Left kidney (tissue), 2 donors: ENCODE data around the gene BEAN1. TPM values are rescaled to one million over a fixed set of nuclear protein-coding genes. Genes with fewer than 3 reads are reported as not detected.

ENCODE experiments used
- DNase-seq: peaks from one replicate; pipeline ENCODE4 v3.0.0-alpha.2; 2013
- polyA plus RNA-seq: library from polyadenylated mRNA; unstranded; fragments of 120-200 nt; gene quantifications from one replicate; pipeline ENCODE4 v1.2.1, GENCODE V29; 2013; ENCODE audit not compliant: insufficient read length

BEAN1 gene
- polyA plus RNA-seq, 1 donor = 3.3 TPM

GRCh38 chr16:66521951-66522771 lies 95.1 kb downstream of the BEAN1 start:
- DNase-seq = no peak

- no peak for DNase-seq
Observed at GRCh38 chr16:66522816-66523590, 95.9 kb downstream of the BEAN1 start.

- no peak for DNase-seq
Observed at GRCh38 chr16:66523861-66524354, 96.8 kb downstream of the BEAN1 start.

- DNase-seq = no peak
Observed at GRCh38 chr16:66524601-66525164, 97.6 kb downstream of the BEAN1 start.

GRCh38 chr16:66525396-66526180 lies 98.5 kb downstream of the BEAN1 start:
- no peak for DNase-seq

GRCh38 chr16:66528294-66528693 lies 101.2 kb downstream of the BEAN1 start:
- DNase-seq = no peak

GRCh38 chr16:66529475-66529874 lies 102.4 kb downstream of the BEAN1 start:
- DNase-seq = no peak

Other genes starting within 250 kb of the BEAN1 start
- 53.1 TPM for gene CDH5, start 60.6 kb upstream of the BEAN1 start, polyA plus RNA-seq
- gene TK2, start 122.8 kb downstream of the BEAN1 start, polyA plus RNA-seq = 41.8 TPM
- gene CKLF, start 125.3 kb downstream of the BEAN1 start, polyA plus RNA-seq = 38.9 TPM
- gene CMTM1, start 139.1 kb downstream of the BEAN1 start, polyA plus RNA-seq = 7.0 TPM
- 0.75 TPM for gene CMTM2, start 152.2 kb downstream of the BEAN1 start, polyA plus RNA-seq
- gene CMTM3, start 177.4 kb downstream of the BEAN1 start, polyA plus RNA-seq = 61.1 TPM